Measurements from ENCODE around the gene CLIC3. TPM values are rescaled to one million over a fixed set of nuclear protein-coding genes. Genes with fewer than 3 reads are reported as not detected.

Gene CLIC3
- total and polyA plus RNA-seq, 11 donors: 1.5 to 16.7 (median 5.0) TPM

DNA sequence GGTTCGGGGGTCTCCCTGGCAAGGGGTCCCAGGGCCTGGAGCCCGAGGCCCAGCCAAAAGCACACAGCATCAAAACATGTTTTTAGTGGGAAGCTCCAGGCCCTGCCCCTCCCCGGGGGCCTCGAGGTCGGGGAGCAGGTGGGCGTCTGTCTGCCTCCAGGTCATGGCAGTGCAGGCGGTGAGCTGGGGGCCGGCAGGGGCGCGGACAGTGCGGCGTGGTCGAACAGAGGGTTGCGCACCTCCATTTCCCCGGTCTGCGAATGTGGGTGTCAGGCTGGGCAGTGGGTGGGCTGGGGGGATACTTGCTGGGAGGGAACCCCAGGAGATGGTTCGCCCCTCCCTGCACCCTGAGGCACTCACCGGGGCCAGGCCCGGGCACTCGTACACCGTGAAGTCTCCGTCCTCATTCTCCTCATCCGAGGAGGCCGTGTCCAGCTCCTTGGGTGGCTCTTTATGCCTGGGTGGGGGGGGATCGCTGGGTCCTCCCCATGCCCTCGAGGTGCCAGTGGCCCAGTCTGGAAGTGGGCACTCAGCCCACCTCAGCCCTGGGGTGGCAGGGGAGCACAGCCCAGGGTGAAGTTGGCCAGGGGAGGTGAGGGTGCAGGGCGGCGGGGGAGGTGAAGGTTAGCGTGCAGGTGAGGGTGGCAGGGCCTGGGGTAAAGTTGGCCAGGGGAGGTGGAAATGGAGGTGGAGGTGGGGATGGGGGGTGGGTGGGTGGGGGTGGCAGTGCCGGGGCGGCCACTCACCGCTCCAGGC lies 43.4 kb upstream of the CLIC3 start:
- TF ChIP-seq POLR2A (IDR thresholded peaks at IDR 0.05): no peak
- TF ChIP-seq, protein P1, sequence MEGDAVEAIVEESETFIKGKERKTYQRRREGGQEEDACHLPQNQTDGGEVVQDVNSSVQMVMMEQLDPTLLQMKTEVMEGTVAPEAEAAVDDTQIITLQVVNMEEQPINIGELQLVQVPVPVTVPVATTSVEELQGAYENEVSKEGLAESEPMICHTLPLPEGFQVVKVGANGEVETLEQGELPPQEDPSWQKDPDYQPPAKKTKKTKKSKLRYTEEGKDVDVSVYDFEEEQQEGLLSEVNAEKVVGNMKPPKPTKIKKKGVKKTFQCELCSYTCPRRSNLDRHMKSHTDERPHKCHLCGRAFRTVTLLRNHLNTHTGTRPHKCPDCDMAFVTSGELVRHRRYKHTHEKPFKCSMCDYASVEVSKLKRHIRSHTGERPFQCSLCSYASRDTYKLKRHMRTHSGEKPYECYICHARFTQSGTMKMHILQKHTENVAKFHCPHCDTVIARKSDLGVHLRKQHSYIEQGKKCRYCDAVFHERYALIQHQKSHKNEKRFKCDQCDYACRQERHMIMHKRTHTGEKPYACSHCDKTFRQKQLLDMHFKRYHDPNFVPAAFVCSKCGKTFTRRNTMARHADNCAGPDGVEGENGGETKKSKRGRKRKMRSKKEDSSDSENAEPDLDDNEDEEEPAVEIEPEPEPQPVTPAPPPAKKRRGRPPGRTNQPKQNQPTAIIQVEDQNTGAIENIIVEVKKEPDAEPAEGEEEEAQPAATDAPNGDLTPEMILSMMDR (IDR thresholded peaks at IDR 0.05): no peak
- H3K27ac ChIP-seq: no peak overlapping the region
- H3K4me1 ChIP-seq: peaks cover 0 to 47% (median 31%) of the 10 kb centered on the region in 12 donors
- H3K27me3 ChIP-seq: peaks cover 0 to 5% (median 0%) of the 10 kb centered on the region in 9 donors
- DNase-seq: no peak
- intact Hi-C loops (cut with DNase I): loop anchor here in 3 of 10 donors (5.0 to 10.0 kb wide), 3 partner anchors 92 to 195 kb away; partner anchors contain the start of genes PHPT1 (in 3 of the 3), AJM1 (in 2 of the 3) and C8G (in 1 of the 3)
- peaks cover 0 to 49% (median 38%) of the 10 kb centered on the region in 9 donors for H3K36me3 ChIP-seq
- no peak for ATAC-seq
- 93 to 96% (median 94%) methylated on average over 29 to 32 of the region's 32 CpGs for WGBS, 4 donors
- H3K9me3 ChIP-seq: no peaks in the 10 kb centered on the region
- H3K4me3 ChIP-seq: no peak overlapping the region

DNA sequence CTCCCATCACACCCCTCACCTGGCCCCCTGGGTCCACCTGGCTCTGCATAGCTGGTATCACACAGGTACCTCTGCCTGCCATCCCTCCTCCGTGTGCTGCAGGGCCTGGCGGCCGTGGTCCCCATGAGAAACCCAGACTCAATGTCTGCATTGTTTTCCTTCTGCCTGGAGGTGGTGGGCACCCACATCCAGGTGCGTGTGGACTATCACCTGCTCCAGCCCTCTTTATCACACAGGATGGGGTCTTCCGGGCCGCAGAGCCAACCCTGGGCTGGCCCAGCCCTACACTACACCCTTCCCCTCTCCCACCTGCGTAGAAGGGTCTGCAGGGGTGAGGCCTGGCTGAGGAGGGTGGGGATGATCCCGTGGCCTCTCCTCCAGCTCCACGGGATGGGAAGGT lies 42.5 kb upstream of the CLIC3 start:
- Histone ChIP-seq H3K36me3 (peaks cover 0 to 49% (median 38%) of the 10 kb centered on the region in 9 donors), H3K4me3 (no peak overlapping the region), H3K9me3 (no peaks in the 10 kb centered on the region), H3K27ac (no peak overlapping the region), H3K27me3 (peaks cover 0 to 3% (median 0%) of the 10 kb centered on the region in 9 donors), H3K4me1 (peaks cover 2 to 44% (median 26%) of the 10 kb centered on the region in 12 donors)
- TF ChIP-seq, protein P1 (IDR thresholded peaks at IDR 0.05): no peak
- TF ChIP-seq POLR2A (IDR thresholded peaks at IDR 0.05): no peak
- intact Hi-C loops (cut with DNase I): loop anchor here in 3 of 10 donors (5.0 to 10.0 kb wide), 3 partner anchors 92 to 194 kb away; partner anchors contain the start of genes PHPT1 (in 3 of the 3), AJM1 (in 2 of the 3) and C8G (in 1 of the 3)
- WGBS, 4 donors: 88 to 94% (median 90%) methylated on average over 8 to 9 of the region's 9 CpGs
- DNase-seq (no peak), ATAC-seq (no peak)

DNA sequence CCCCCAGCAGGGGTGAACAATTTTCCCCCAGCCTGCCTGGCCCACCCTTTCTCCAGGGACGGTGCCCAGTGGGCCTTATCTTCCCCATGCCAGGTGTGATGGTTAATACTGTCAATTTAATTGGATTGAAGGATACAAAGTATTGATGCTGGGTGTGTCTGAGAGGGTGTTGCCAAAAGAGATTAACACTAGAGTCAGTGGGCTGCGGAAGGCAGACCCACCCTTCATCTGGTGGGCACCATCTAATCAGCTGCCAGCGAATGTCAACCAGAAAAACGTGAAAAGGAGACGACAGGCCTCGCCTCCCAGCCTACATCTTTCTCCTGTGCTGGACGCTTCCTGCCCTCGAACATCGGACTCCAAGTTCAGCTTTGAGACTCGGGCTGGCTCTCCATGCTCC lies 41.1 kb upstream of the CLIC3 start:
- no peak for TF ChIP-seq POLR2A (IDR thresholded peaks at IDR 0.05)
- TF ChIP-seq, protein P1 (IDR thresholded peaks at IDR 0.05): no peak
- peaks cover 0 to 49% (median 38%) of the 10 kb centered on the region in 9 donors for H3K36me3 ChIP-seq
- H3K4me1 ChIP-seq: peaks cover 0 to 33% (median 18%) of the 10 kb centered on the region in 12 donors
- DNase-seq (no peak), ATAC-seq (no peak)
- H3K27me3 ChIP-seq: no peaks in the 10 kb centered on the region
- no peak overlapping the region for H3K27ac ChIP-seq
- 83 to 94% (median 88%) methylated on average over 10 of the region's 10 CpGs for WGBS, 4 donors
- intact Hi-C loops (cut with DNase I): loop anchor here in 4 of 10 donors (2.0 to 10.0 kb wide), 4 partner anchors 90 to 193 kb away; partner anchors contain the start of genes PHPT1 (in 3 of the 4), AJM1 (in 2 of the 4) and C8G (in 1 of the 4)
- no peaks in the 10 kb centered on the region for H3K9me3 ChIP-seq
- no peak overlapping the region for H3K4me3 ChIP-seq

DNA sequence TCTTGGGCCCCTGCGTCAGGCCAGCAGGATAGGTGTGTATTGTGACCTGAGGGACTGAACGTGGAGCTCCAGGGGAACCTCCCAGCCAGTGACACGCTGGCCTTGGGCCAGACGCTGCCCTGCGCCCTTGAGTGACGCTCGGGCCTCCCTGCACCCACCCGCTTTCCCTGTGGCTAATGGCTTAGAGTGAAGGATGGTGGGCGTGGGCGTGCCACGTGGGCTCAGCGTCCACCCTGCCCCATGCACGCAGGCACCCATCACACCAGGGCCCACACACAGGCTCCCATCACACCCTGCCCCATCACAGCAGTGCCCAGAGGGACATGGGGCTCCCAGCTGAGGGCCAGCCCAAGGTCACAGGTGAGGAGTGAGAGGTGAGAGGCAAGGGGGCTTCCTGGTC lies 40.7 kb upstream of the CLIC3 start:
- no peak for ATAC-seq
- Histone ChIP-seq H3K4me3 (no peak overlapping the region), H3K27me3 (no peaks in the 10 kb centered on the region), H3K9me3 (no peaks in the 10 kb centered on the region), H3K4me1 (peaks cover 0 to 37% (median 17%) of the 10 kb centered on the region in 12 donors), H3K27ac (no peak overlapping the region), H3K36me3 (peaks cover 0 to 48% (median 36%) of the 10 kb centered on the region in 9 donors)
- intact Hi-C loops (cut with DNase I): loop anchor here in 4 of 10 donors (2.0 to 10.0 kb wide), 4 partner anchors 90 to 192 kb away; partner anchors contain the start of genes PHPT1 (in 3 of the 4), AJM1 (in 2 of the 4) and C8G (in 1 of the 4)
- WGBS, 4 donors: 74 to 81% (median 80%) methylated on average over 12 to 13 of the region's 13 CpGs
- no peak for DNase-seq
- TF ChIP-seq, protein P1 (IDR thresholded peaks at IDR 0.05): no peak
- no peak for TF ChIP-seq POLR2A (IDR thresholded peaks at IDR 0.05)
